GM13976 (cell line): ENCODE data around the gene DCUN1D3.

ENCODE experiments used
- DNase-seq: peaks from one replicate; pipeline ENCODE4 v3.0.0; 2012; ENCODE audit warnings: low spot score
- CTCF ChIP-seq: IDR thresholded peaks from 2 replicates; pipeline ENCODE4 v1.5.1; 2012; ENCODE audit warnings: borderline replicate concordance, mild to moderate bottlenecking; ENCODE audit not compliant: insufficient read depth; ENCODE audit errors: extremely low read depth, missing control alignments, control extremely low read depth
- in situ Hi-C: fragments of 300-500 bp; cut with MboI; formaldehyde crosslinking; loops from one replicate; pipeline ENCODE4 v1.12.0; 2022; ENCODE audit warnings: low sequenced_read_pairs, mixed read lengths, inconsistent platforms; ENCODE audit not compliant: unreplicated experiment

Gene DCUN1D3

GRCh38 chr16:20897253-20897897 lies 2.8 kb downstream of the DCUN1D3 start:
- no peak for DNase-seq
- TF ChIP-seq CTCF = no peak
- in situ Hi-C loops = no loop called here

- no peak for DNase-seq
- no peak for TF ChIP-seq CTCF
- in situ Hi-C loops = no loop called here
These were observed 5.8 kb downstream of the DCUN1D3 start for GRCh38 chr16:20894388-20894787.

- in situ Hi-C loops = no loop called here
- no peak for DNase-seq
- no peak for TF ChIP-seq CTCF
These were observed 10.4 kb downstream of the DCUN1D3 start for GRCh38 chr16:20889625-20890275.

- in situ Hi-C loops = no loop called here
- DNase-seq = no peak
- no peak for TF ChIP-seq CTCF
These were observed 13.0 kb downstream of the DCUN1D3 start for GRCh38 chr16:20887207-20887606.

- no peak for TF ChIP-seq CTCF
- DNase-seq = no peak
These were observed 13.8 kb downstream of the DCUN1D3 start for GRCh38 chr16:20886320-20886719.

GRCh38 chr16:20884240-20884556 lies 16.0 kb downstream of the DCUN1D3 start:
- in situ Hi-C loops = no loop called here
- DNase-seq = no peak
- TF ChIP-seq CTCF = no peak

More at GRCh38 chr16:20886320-20886719, 13.8 kb downstream of the DCUN1D3 start:
- in situ Hi-C loops = no loop called here
